ENCODE data around the gene LTBP3.
A peak's percentile ranks its signal among the peaks of the same experiment; 100 is the strongest.

Gene LTBP3

GRCh38 chr11:65498727-65498976 lies 59.5 kb downstream of the LTBP3 start (continued):
- TF ChIP-seq ZBTB11 (tag by site-specific recombination; conservative IDR thresholded peaks at IDR 0.05; ENCODE audit: low read depth): 0 out of 2 replicates have a peak, but pooled peaks have one; percentile 9
- no peak for TF ChIP-seq ZNF416 (tag by site-specific recombination; IDR thresholded peaks at IDR 0.05)
- peak; percentile 84; the same call in 1 of the 2 replicates for TF ChIP-seq SCRT2 (tag by site-specific recombination; IDR thresholded peaks at IDR 0.05)
- peak; percentile 37 for TF ChIP-seq ZBTB26 (tag by site-specific recombination; optimal IDR thresholded peaks at IDR 0.05)
- peak; percentile 62; the same call in 1 of the 2 replicates for TF ChIP-seq ZBTB8A (tag by site-specific recombination; IDR thresholded peaks at IDR 0.05)
- TF ChIP-seq GLIS1 (tag by site-specific recombination; IDR thresholded peaks at IDR 0.05): no peak
- no peak for TF ChIP-seq ZNF768 (tag by site-specific recombination; IDR thresholded peaks at IDR 0.05)
- TF ChIP-seq INSM2 (tag by site-specific recombination; IDR thresholded peaks at IDR 0.05): no peak
- TF ChIP-seq SP3 (tag by site-specific recombination; IDR thresholded peaks at IDR 0.05): peak; percentile 70
- TF ChIP-seq ZNF391 (tag by site-specific recombination; IDR thresholded peaks at IDR 0.05; ENCODE audit: borderline replicate concordance, low read depth): no peak
- TF ChIP-seq SP2 (tag by site-specific recombination; IDR thresholded peaks at IDR 0.05): 0 out of 2 replicates have a peak, but pooled peaks have one; percentile 25
- no peak; the same call in 1 of the 2 replicates for TF ChIP-seq KLF10 (tag by site-specific recombination; IDR thresholded peaks at IDR 0.05)
- no peak for TF ChIP-seq ZNF302 (tag by site-specific recombination; IDR thresholded peaks at IDR 0.05; ENCODE audit: low read depth)
- no peak for TF ChIP-seq ZNF791 (tag by site-specific recombination; IDR thresholded peaks at IDR 0.05)
- no peak for TF ChIP-seq ZNF837 (tag by site-specific recombination; IDR thresholded peaks at IDR 0.05)
- no peak for TF ChIP-seq ZNF660 (tag by site-specific recombination; IDR thresholded peaks at IDR 0.05)
- no peak for TF ChIP-seq ZFHX2 (tag by site-specific recombination; conservative IDR thresholded peaks at IDR 0.05)
- 0 out of 2 replicates have a peak, but pooled peaks have one; percentile 65 for TF ChIP-seq KLF17 (tag by site-specific recombination; IDR thresholded peaks at IDR 0.05)
- TF ChIP-seq ZNF701 (tag by site-specific recombination; IDR thresholded peaks at IDR 0.05): no peak
- TF ChIP-seq ZNF114 (tag by site-specific recombination; IDR thresholded peaks at IDR 0.05): no peak
- TF ChIP-seq ZNF639 (tag by site-specific recombination; IDR thresholded peaks at IDR 0.05): no peak
- peak; percentile 82 for TF ChIP-seq ZXDB (tag by site-specific recombination; IDR thresholded peaks at IDR 0.05)
- no peak for TF ChIP-seq ZNF426 (tag by site-specific recombination; IDR thresholded peaks at IDR 0.05)
- no peak for TF ChIP-seq ZNF624 (tag by site-specific recombination; IDR thresholded peaks at IDR 0.05)
- TF ChIP-seq, protein P1, sequence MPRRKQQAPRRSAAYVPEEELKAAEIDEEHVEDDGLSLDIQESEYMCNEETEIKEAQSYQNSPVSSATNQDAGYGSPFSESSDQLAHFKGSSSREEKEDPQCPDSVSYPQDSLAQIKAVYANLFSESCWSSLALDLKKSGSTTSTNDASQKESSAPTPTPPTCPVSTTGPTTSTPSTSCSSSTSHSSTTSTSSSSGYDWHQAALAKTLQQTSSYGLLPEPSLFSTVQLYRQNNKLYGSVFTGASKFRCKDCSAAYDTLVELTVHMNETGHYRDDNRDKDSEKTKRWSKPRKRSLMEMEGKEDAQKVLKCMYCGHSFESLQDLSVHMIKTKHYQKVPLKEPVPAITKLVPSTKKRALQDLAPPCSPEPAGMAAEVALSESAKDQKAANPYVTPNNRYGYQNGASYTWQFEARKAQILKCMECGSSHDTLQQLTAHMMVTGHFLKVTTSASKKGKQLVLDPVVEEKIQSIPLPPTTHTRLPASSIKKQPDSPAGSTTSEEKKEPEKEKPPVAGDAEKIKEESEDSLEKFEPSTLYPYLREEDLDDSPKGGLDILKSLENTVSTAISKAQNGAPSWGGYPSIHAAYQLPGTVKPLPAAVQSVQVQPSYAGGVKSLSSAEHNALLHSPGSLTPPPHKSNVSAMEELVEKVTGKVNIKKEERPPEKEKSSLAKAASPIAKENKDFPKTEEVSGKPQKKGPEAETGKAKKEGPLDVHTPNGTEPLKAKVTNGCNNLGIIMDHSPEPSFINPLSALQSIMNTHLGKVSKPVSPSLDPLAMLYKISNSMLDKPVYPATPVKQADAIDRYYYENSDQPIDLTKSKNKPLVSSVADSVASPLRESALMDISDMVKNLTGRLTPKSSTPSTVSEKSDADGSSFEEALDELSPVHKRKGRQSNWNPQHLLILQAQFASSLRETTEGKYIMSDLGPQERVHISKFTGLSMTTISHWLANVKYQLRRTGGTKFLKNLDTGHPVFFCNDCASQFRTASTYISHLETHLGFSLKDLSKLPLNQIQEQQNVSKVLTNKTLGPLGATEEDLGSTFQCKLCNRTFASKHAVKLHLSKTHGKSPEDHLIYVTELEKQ (tag by site-specific recombination; IDR thresholded peaks at IDR 0.05; ENCODE audit: borderline replicate concordance): no peak
- TF ChIP-seq, protein P2, sequence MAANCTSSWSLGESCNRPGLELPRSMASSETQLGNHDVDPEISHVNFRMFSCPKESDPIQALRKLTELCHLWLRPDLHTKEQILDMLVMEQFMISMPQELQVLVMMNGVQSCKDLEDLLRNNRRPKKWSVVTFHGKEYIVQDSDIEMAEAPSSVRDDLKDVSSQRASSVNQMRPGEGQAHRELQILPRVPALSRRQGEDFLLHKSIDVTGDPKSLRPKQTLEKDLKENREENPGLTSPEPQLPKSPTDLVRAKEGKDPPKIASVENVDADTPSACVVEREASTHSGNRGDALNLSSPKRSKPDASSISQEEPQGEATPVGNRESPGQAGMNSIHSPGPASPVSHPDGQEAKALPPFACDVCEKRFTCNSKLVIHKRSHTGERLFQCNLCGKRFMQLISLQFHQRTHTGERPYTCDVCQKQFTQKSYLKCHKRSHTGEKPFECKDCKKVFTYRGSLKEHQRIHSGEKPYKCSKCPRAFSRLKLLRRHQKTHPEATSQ (tag by site-specific recombination; IDR thresholded peaks at IDR 0.05): no peak
- TF ChIP-seq ZBTB21 (tag by site-specific recombination; IDR thresholded peaks at IDR 0.05): no peak; the same call in 1 of the 2 replicates
- TF ChIP-seq KLF8 (tag by site-specific recombination; IDR thresholded peaks at IDR 0.05): no peak; the same call in 1 of the 2 replicates

Data from HEK293 (cell line).